HG03103 (cell line): ENCODE measurements around the gene RPL10A.
"Not testable (repeated sequence)": the region's sequence is repeated elsewhere in the genome, so short reads cannot be mapped to it uniquely, and the experiment has no call there.

Experiments used
- ATAC-seq: cut with Tn5 transposase; IDR thresholded peaks from one replicate; pipeline ENCODE4 v1.9.1; 2021; ENCODE audit warnings: low read depth; ENCODE audit not compliant: unreplicated experiment

The RPL10A gene

GRCh38 chr6:35468181-35468979 lies at the start of gene RPL10A:
RPL10A (plus strand) TSS chr6:35468401; CDS start chr6:35468435, 34 bp downstream.
- ATAC-seq, result peak; percentile 76

GRCh38 chr6:35419417-35419816 lies 48.8 kb upstream of the RPL10A start:
- no peak for ATAC-seq

GRCh38 chr6:35419961-35420360 lies 48.2 kb upstream of the RPL10A start:
- no peak for ATAC-seq

- no peak for ATAC-seq
Observed at GRCh38 chr6:35425284-35425683, 42.9 kb upstream of the RPL10A start.

- no peak for ATAC-seq
Observed at GRCh38 chr6:35426074-35426473, 42.1 kb upstream of the RPL10A start.

GRCh38 chr6:35427435-35427834 lies 40.8 kb upstream of the RPL10A start:
- ATAC-seq, result no peak

- ATAC-seq, result no peak
Observed at GRCh38 chr6:35427851-35428321, 40.3 kb upstream of the RPL10A start.

- no peak for ATAC-seq
Observed at GRCh38 chr6:35428421-35429149, 39.6 kb upstream of the RPL10A start.

- ATAC-seq, result no peak
Observed at GRCh38 chr6:35429463-35429862, 38.7 kb upstream of the RPL10A start.

GRCh38 chr6:35432291-35432690 lies 35.9 kb upstream of the RPL10A start:
- ATAC-seq, result no peak

GRCh38 chr6:35432702-35433101 lies 35.5 kb upstream of the RPL10A start:
- ATAC-seq, result not testable (repeated sequence)

- ATAC-seq, result no peak
Observed at GRCh38 chr6:35435074-35435837, 32.9 kb upstream of the RPL10A start.

- no peak for ATAC-seq
Observed at GRCh38 chr6:35436071-35436857, 31.9 kb upstream of the RPL10A start.

- ATAC-seq, result not testable (repeated sequence)
Observed at GRCh38 chr6:35438378-35439065, 29.7 kb upstream of the RPL10A start.

- no peak for ATAC-seq
Observed at GRCh38 chr6:35439308-35439707, 28.9 kb upstream of the RPL10A start.

- ATAC-seq, result no peak
Observed at GRCh38 chr6:35441205-35441604, 27.0 kb upstream of the RPL10A start.

- ATAC-seq, result no peak
Observed at GRCh38 chr6:35441642-35442041, 26.6 kb upstream of the RPL10A start.

GRCh38 chr6:35442693-35443092 lies 25.5 kb upstream of the RPL10A start:
- no peak for ATAC-seq

GRCh38 chr6:35443341-35444030 lies 24.7 kb upstream of the RPL10A start:
- no peak for ATAC-seq
